GM21390 (cell line): ENCODE results near the gene CDC34.

ENCODE experiments used
- ATAC-seq: cut with Tn5 transposase; IDR thresholded peaks from one replicate; pipeline ENCODE4 v1.9.1; 2021; ENCODE audit not compliant: unreplicated experiment

The CDC34 gene

GRCh38 chr19:540867-541637 lies 9.5 kb downstream of the CDC34 start:
- ATAC-seq, result no peak

DNA sequence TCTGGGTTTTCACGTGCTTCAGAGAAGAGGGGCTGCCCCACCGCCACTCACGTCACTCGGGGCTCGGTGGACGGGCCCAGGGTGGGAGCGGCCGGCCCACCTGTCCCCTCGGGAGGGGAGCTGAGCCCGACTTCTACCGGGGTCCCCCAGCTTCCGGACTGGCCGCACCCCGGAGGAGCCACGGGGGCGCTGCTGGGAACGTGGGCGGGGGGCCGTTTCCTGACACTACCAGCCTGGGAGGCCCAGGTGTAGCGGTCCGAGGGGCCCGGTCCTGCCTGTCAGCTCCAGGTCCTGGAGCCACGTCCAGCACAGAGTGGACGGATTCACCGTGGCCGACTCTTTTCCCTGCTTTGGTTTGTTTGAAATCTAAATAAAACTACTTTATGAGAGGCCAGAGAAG lies 10.1 kb downstream of the CDC34 start:
- no peak for ATAC-seq

DNA sequence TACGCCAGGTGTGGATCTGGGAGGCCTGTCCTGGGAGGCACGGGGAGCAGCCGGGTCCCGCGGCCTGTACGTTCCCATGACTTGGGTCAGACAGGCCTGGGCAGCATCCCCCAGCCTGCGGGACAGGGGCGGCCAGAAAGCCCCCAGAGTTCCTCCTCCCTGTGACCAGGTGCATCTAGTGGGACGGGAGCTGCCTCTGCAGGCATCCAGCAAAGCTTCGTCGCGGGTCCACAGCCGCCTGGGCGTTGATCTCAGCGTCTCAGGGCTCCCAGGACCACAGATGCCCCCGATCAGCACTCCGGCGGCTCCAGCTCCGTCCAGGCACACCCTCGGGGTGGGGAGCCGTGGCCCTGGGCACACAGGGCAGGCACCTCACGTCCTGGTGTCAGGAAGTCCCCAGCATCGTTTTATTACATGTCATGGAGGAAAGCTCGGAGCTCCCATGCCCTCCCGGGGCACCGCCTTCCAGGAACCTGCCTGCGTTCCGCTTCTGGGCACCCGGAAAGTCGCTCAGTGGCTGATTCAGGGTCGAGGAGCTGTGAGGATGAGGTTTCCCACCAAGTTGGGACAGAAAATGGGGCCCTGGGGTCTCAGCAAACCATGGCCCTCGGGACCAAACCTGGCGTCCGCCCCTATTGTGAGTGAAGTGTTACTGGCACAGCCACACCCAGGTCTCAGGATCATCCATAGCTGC lies 10.8 kb downstream of the CDC34 start:
- ATAC-seq, result no peak

GRCh38 chr19:543910-544608 lies 12.5 kb downstream of the CDC34 start, which contains the start of gene GZMM:
TSS of gene GZMM (plus strand) at chr19:544053. CDS start at chr19:544072, 19 bp downstream.
- no peak for ATAC-seq

- ATAC-seq, result no peak
These were observed 15.6 kb downstream of the CDC34 start for GRCh38 chr19:547117-547516.

GRCh38 chr19:547836-548720 lies 16.5 kb downstream of the CDC34 start:
- ATAC-seq, result no peak

DNA sequence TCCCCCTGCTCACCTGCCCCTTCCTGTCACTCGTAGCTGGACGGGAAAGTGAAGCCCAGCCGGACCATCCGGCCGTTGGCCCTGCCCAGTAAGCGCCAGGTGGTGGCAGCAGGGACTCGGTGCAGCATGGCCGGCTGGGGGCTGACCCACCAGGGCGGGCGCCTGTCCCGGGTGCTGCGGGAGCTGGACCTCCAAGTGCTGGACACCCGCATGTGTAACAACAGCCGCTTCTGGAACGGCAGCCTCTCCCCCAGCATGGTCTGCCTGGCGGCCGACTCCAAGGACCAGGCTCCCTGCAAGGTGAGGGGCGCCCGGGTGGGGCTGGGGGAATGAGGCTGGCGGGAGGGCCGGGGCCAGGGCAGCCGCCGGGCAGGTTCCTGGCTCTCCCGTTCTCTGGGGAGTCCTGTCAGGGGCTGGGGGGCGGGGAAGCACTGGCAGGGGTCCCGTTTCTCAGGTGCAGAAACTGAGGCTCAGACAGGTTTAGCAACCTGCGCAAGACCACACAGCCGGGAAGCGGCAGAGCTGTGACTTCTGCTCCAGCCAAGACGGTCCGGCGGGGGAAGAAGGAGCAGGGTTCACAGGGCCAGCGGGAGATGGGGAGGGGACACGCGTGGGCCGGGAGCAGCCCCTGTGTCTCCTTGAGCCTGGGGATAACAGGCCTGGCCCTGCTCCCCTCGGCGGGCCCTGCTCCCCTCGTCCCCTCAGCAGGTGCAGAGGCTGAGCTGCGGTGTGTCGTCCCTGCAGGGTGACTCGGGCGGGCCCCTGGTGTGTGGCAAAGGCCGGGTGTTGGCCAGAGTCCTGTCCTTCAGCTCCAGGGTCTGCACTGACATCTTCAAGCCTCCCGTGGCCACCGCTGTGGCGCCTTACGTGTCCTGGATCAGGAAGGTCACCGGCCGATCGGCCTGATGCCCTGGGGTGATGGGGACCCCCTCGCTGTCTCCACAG lies 17.6 kb downstream of the CDC34 start:
- no peak for ATAC-seq

GRCh38 chr19:554817-555216 lies 23.3 kb downstream of the CDC34 start:
- ATAC-seq, result no peak

GRCh38 chr19:555474-555808 lies 23.9 kb downstream of the CDC34 start:
- ATAC-seq, result no peak

GRCh38 chr19:556611-557382 lies 25.2 kb downstream of the CDC34 start:
- no peak for ATAC-seq

DNA sequence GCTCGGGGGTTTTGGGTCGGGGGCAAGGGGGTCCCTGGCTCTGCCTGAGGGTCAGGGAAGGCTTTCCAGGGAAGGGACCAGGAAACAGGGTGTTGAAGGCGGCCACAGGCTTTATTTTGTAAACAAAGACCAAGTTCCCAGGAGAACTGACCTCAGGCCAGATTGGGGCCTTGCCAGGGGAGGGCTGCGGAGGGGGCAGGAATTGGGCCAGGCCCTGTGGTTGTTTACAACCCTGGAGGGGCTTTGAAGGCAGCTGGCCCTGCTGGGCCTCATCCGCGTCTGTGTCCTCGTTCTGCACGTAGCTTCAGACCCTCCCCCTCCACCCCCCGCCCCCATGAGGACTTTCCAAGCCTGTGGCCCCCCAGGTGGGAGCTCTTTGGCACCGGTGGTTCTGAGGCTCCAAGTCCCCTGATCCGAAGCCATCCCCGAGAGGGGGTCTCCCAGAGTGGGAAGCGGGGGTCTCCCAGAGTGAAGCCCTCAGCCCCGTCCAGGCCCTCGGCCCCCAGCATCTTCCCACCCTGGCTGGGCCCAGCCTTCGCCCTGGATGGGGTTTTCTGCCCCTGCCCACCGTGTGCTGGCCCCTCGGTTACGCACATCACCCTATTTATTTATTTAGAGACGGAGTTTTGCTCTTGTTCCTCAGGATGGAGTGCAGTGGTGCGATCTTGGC lies 27.3 kb downstream of the CDC34 start:
- no peak for ATAC-seq

DNA sequence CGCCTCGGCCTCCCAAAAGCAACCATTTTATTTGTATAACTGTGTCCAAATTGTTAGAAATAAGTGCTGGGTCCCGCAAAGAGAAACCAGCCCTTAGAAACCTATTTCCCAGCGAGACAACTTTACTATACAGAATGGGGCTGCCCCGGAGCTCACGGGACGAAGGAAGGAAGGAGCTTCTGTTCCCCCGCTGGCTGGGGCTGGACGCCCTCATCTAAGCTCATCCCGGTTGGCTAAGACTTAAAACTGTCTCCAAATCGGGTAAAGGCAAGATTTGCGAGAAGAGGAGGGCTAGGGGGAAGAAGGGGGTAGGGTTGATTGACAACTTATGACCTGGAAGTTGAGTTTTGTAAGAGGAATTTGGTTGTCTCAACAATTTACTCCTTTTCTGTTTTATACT lies 28.6 kb downstream of the CDC34 start:
- ATAC-seq, result no peak

GRCh38 chr19:566403-566802 lies 34.8 kb downstream of the CDC34 start:
- no peak for ATAC-seq

DNA sequence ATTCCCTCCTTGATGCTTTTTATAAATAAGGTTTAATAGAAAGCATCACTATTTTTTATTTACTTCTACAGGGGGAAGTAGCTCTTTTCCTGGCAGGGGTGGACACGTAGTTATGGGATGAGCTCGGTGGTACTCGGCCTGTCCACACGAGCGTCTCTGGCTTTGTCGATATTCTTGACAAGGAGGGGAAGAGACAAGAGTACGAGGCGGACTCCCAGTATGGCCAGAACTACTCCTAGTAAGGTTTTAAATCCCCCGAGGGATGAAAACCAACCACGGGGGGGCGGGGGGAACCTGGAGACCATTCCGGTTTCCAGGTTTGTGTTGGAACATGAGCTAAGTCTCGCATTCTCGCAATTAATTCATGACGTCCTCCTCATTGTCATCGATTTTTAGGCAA lies 35.3 kb downstream of the CDC34 start:
- ATAC-seq, result no peak

GRCh38 chr19:567296-567900 lies 35.8 kb downstream of the CDC34 start:
- ATAC-seq, result no peak

GRCh38 chr19:570251-570686 lies 38.7 kb downstream of the CDC34 start:
- no peak for ATAC-seq

DNA sequence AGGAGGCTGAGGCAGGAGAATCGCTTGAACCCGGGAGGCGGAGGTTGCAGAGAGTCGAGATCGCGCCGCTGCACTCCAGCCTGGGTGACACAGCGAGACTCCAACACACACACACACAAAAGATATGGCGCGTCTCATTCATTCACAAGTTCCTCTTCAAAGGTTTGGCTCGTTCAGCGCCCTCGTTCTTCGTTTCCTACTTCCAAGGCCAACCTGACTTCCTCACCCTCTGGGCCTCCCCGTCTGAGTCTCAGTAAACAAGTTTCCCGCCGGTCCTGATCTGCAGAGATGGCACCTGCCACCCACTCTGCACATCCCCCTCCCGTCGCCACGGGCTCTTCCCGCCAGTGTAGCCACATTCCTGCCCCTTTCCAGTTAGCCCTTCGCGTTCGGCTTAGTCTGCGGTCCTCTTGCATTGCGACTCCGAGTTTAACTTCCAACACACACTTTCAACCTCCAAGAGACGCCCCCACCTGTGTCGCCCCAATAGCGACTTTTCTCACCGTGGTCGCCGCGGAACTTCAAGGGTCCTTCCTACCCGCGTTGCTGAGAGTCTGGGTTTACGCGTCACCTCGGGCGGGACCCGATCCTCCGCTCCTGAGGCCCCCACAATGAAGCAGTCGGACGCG lies 39.5 kb downstream of the CDC34 start:
- ATAC-seq, result no peak

GRCh38 chr19:571566-571974 lies 40.0 kb downstream of the CDC34 start:
- peak; percentile 4 for ATAC-seq
